GM23338 (cell line): Measurements from ENCODE around the gene HBM. TPM values are rescaled to one million over a fixed set of nuclear protein-coding genes. Genes with fewer than 3 reads are reported as not detected.

Source experiments
- ATAC-seq: fragments of 200-7000 bp; cut with Tn5 transposase; 3 replicates; pipeline ENCODE4 v1.9.1; 2020
- DNase-seq: peaks from one replicate; pipeline ENCODE4 v3.0.0-alpha.2; 2015; ENCODE audit warnings: low spot score
- H2AFZ ChIP-seq: fragments of 200-600 bp; sonication (generic); 2 replicates; pipeline ENCODE4 v1.8.0; 2016; ENCODE audit warnings: antibody characterized with exemption, mild to moderate bottlenecking, moderate library complexity
- H3F3A ChIP-seq: fragments of 200-600 bp; sonication (generic); replicated peaks from 2 replicates; pipeline ENCODE4 v1.8.0; 2017; ENCODE audit warnings: antibody characterized with exemption, mixed run types, low read depth
- H3K27ac ChIP-seq: fragments of 200-600 bp; sonication (generic); 2 replicates; pipeline ENCODE4 v1.6.1; 2016; ENCODE audit warnings: low read depth
- H3K27me3 ChIP-seq: fragments of 200-600 bp; sonication (generic); 2 replicates; pipeline ENCODE4 v1.8.0; 2016; ENCODE audit warnings: mild to moderate bottlenecking, mixed run types, moderate library complexity; ENCODE audit not compliant: insufficient read depth
- H3K36me3 ChIP-seq: fragments of 200-600 bp; sonication (generic); 2 replicates; pipeline ENCODE4 v1.8.0; 2016; ENCODE audit warnings: mild to moderate bottlenecking; ENCODE audit not compliant: insufficient read depth
- H3K4me1 ChIP-seq: fragments of 200-600 bp; sonication (generic); 2 replicates; pipeline ENCODE4 v1.8.0; 2016; ENCODE audit warnings: mild to moderate bottlenecking, moderate library complexity; ENCODE audit not compliant: insufficient read depth
- H3K4me2 ChIP-seq: fragments of 200-600 bp; sonication (generic); 2 replicates; pipeline ENCODE4 v1.7.1; 2017; ENCODE audit warnings: mixed run types
- H3K4me3 ChIP-seq: fragments of 200-600 bp; sonication (generic); 2 replicates; pipeline ENCODE4 v1.6.1; 2016; ENCODE audit warnings: mixed run types
- H3K79me2 ChIP-seq: fragments of 200-600 bp; sonication (generic); replicated peaks from 2 replicates; pipeline ENCODE4 v1.8.0; 2017; ENCODE audit warnings: mild to moderate bottlenecking; ENCODE audit not compliant: insufficient read depth
- H3K9me2 ChIP-seq: fragments of 200-600 bp; sonication (generic); 2 replicates; pipeline ENCODE4 v1.8.0; 2017; ENCODE audit not compliant: insufficient read depth
- H4K20me1 ChIP-seq: fragments of 200-600 bp; sonication (generic); replicated peaks from 2 replicates; pipeline ENCODE4 v1.8.0; 2017; ENCODE audit warnings: mild to moderate bottlenecking; ENCODE audit not compliant: insufficient read depth
- H3K27ac Mint-ChIP-seq: 2 replicates; pipeline ENCODE4 v1.8.0; 2020; ENCODE audit warnings: inconsistent platforms, mild to moderate bottlenecking, moderate library complexity, mixed read lengths
- H3K27me3 Mint-ChIP-seq: 3 replicates; pipeline ENCODE4 v1.8.0; 2022; ENCODE audit warnings: low read depth, mild to moderate bottlenecking, moderate library complexity, mixed read lengths, inconsistent platforms; ENCODE audit not compliant: insufficient read depth, poor library complexity
- H3K36me3 Mint-ChIP-seq: 3 replicates; pipeline ENCODE4 v1.8.0; 2021; ENCODE audit warnings: low read depth, mild to moderate bottlenecking, inconsistent platforms, moderate library complexity, mixed read lengths
- H3K4me1 Mint-ChIP-seq: 3 replicates; pipeline ENCODE4 v1.8.0; 2020; ENCODE audit warnings: mild to moderate bottlenecking, inconsistent platforms, mixed read lengths
- H3K4me3 Mint-ChIP-seq: 3 replicates; pipeline ENCODE4 v1.8.0; 2021; ENCODE audit warnings: moderate library complexity, mild to moderate bottlenecking, inconsistent platforms, mixed read lengths
- H3K9me3 Mint-ChIP-seq: 3 replicates; pipeline ENCODE4 v1.8.0; 2020; ENCODE audit warnings: moderate library complexity, mild to moderate bottlenecking, inconsistent platforms, mixed read lengths
- CREB1 ChIP-seq: fragments of 250-450 bp; sonication (Bioruptor Pico); IDR thresholded peaks from 2 replicates; pipeline ENCODE4 v1.5.0; 2020; ENCODE audit warnings: low read depth, mild to moderate bottlenecking, moderate library complexity
- EZH2 ChIP-seq: fragments of 200-600 bp; sonication (generic); IDR thresholded peaks from one replicate; pipeline ENCODE4 v1.8.0; 2017; ENCODE audit warnings: antibody characterized with exemption, mild to moderate bottlenecking, low read depth; ENCODE audit not compliant: unreplicated experiment
- EZH2phosphoT487 ChIP-seq: fragments of 200-600 bp; sonication (generic); IDR thresholded peaks from one replicate; pipeline ENCODE4 v1.8.1; 2018; ENCODE audit warnings: antibody characterized with exemption; ENCODE audit not compliant: unreplicated experiment
- JUNB ChIP-seq: IDR thresholded peaks from one replicate; pipeline ENCODE4 v1.6.1; 2016; ENCODE audit warnings: antibody characterized with exemption; ENCODE audit not compliant: unreplicated experiment
- NANOG ChIP-seq: IDR thresholded peaks from 2 replicates; pipeline ENCODE4 v1.6.1; 2016; ENCODE audit warnings: antibody characterized with exemption, borderline replicate concordance
- POLR2AphosphoS5 ChIP-seq: IDR thresholded peaks from 2 replicates; pipeline ENCODE4 v1.6.1; 2016; ENCODE audit warnings: antibody characterized with exemption, low read depth
- STAT1 ChIP-seq: IDR thresholded peaks from one replicate; pipeline ENCODE4 v1.6.1; 2016; ENCODE audit warnings: antibody characterized with exemption; ENCODE audit not compliant: unreplicated experiment
- ZNF114 ChIP-seq: fragments of 250-450 bp; sonication (Bioruptor Pico); IDR thresholded peaks from 2 replicates; pipeline ENCODE4 v1.5.0; 2020; ENCODE audit warnings: mild to moderate bottlenecking, moderate library complexity
- ZNF331 ChIP-seq: fragments of 250-450 bp; sonication (Bioruptor Pico); IDR thresholded peaks from 2 replicates; pipeline ENCODE4 v1.5.0; 2020; ENCODE audit warnings: low read depth, mild to moderate bottlenecking, moderate library complexity
- ZNF462 ChIP-seq: fragments of 250-450 bp; sonication (Bioruptor Pico); IDR thresholded peaks from 2 replicates; pipeline ENCODE4 v1.5.0; 2020; ENCODE audit warnings: mild to moderate bottlenecking, moderate library complexity
- polyA plus RNA-seq: library from polyadenylated mRNA; unstranded; fragments of >200 nt; fragmentation: Nextera tagmentation; extraction: Ambion mirVana; gene quantifications from 2 replicates; pipeline ENCODE4 v1.2.1, GENCODE V29; 2016
- total RNA-seq: library from RNA; depleted of rRNA; stranded (reverse); fragments of >200 nt; shearing (Covaris generic); gene quantifications from 2 replicates; pipeline ENCODE4 v1.2.3, GENCODE V29; 2014
- TF ChIP-seq, protein P1 (sequence below): IDR thresholded peaks from 2 replicates; pipeline ENCODE4 v1.6.1; 2016; ENCODE audit warnings: antibody characterized with exemption
- TF ChIP-seq, protein P2 (sequence below), 2 experiments: fragments of 200-600 bp in 1 of 2; sonication (generic) in 1 of 2; conservative IDR thresholded peaks; 2 replicates each; pipeline versions ENCODE4 v1.5.1 to v1.6.1; 2016 to 2017; ENCODE audit warnings: antibody characterized with exemption in 2 of 2, low read depth in 2 of 2, mild to moderate bottlenecking in 2 of 2, moderate library complexity in 1 of 2
- TF ChIP-seq, protein P3 (sequence below): IDR thresholded peaks from one replicate; pipeline ENCODE4 v1.6.1; 2018; ENCODE audit warnings: antibody characterized with exemption; ENCODE audit not compliant: unreplicated experiment

The HBM gene
- total and polyA plus RNA-seq, 2 experiments from 2014 or later: not detected

DNA sequence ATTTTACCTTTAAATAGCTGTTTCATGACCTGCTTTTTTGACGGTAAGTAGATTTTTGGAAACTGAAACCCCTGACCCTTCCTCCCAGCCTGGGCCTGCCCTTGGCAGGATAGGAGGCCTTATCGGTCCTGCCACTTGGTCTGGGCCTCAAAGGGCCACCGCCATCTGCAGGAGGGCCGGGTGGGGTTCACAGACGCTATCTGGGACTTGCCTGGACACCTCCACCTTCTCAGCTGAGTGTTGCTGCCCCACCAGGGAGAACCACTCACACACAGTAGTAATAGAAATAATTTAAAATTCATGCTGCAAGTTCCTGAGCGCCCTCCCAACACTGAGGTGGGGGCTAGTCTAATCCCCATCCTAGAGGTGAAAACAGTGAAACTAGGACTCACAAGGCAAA lies 22.7 kb upstream of the HBM start:
- no peak for DNase-seq
- no peak overlapping the region for H3K27ac ChIP-seq
- Mint-ChIP-seq H3K9me3 (peaks cover 4% of the 10 kb centered on the region; the same call in 2 of the 3 replicates), H3K27ac (no peak overlapping the region), H3K36me3 (no peaks in the 10 kb centered on the region; the same call in 2 of the 3 replicates), H3K27me3 (peaks cover 17% of the 10 kb centered on the region), H3K4me3 (no peak overlapping the region), H3K4me1 (no peaks in the 10 kb centered on the region)
- no peak for ATAC-seq
- no peak overlapping the region for H3K4me2 ChIP-seq
- no peak overlapping the region for H3K4me3 ChIP-seq
- no peak overlapping the region for H2AFZ ChIP-seq
- H3K9me2 ChIP-seq: no peaks in the 10 kb centered on the region
- no peaks in the 10 kb centered on the region for H3K79me2 ChIP-seq
- no peaks in the 10 kb centered on the region for H3K27me3 ChIP-seq
- no peaks in the 10 kb centered on the region for H4K20me1 ChIP-seq
- no peak for TF ChIP-seq ZNF114 (CRISPR knock-in tag)
- TF ChIP-seq, protein P1, sequence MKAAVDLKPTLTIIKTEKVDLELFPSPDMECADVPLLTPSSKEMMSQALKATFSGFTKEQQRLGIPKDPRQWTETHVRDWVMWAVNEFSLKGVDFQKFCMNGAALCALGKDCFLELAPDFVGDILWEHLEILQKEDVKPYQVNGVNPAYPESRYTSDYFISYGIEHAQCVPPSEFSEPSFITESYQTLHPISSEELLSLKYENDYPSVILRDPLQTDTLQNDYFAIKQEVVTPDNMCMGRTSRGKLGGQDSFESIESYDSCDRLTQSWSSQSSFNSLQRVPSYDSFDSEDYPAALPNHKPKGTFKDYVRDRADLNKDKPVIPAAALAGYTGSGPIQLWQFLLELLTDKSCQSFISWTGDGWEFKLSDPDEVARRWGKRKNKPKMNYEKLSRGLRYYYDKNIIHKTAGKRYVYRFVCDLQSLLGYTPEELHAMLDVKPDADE: no peak
- TF ChIP-seq ZNF462 (CRISPR knock-in tag): no peak
- no peak for TF ChIP-seq ZNF331 (CRISPR knock-in tag)
- TF ChIP-seq NANOG: no peak
- no peak for TF ChIP-seq STAT1
- TF ChIP-seq JUNB: no peak
- no peak for TF ChIP-seq POLR2AphosphoS5
- no peak for TF ChIP-seq EZH2phosphoT487
- TF ChIP-seq CREB1 (CRISPR knock-in tag): no peak
- no peak for TF ChIP-seq EZH2
- TF ChIP-seq, protein P2, sequence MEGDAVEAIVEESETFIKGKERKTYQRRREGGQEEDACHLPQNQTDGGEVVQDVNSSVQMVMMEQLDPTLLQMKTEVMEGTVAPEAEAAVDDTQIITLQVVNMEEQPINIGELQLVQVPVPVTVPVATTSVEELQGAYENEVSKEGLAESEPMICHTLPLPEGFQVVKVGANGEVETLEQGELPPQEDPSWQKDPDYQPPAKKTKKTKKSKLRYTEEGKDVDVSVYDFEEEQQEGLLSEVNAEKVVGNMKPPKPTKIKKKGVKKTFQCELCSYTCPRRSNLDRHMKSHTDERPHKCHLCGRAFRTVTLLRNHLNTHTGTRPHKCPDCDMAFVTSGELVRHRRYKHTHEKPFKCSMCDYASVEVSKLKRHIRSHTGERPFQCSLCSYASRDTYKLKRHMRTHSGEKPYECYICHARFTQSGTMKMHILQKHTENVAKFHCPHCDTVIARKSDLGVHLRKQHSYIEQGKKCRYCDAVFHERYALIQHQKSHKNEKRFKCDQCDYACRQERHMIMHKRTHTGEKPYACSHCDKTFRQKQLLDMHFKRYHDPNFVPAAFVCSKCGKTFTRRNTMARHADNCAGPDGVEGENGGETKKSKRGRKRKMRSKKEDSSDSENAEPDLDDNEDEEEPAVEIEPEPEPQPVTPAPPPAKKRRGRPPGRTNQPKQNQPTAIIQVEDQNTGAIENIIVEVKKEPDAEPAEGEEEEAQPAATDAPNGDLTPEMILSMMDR (conservative IDR thresholded peaks at IDR 0.05; ENCODE audit: low read depth in 2 of 2): no peak
- TF ChIP-seq, protein P3, sequence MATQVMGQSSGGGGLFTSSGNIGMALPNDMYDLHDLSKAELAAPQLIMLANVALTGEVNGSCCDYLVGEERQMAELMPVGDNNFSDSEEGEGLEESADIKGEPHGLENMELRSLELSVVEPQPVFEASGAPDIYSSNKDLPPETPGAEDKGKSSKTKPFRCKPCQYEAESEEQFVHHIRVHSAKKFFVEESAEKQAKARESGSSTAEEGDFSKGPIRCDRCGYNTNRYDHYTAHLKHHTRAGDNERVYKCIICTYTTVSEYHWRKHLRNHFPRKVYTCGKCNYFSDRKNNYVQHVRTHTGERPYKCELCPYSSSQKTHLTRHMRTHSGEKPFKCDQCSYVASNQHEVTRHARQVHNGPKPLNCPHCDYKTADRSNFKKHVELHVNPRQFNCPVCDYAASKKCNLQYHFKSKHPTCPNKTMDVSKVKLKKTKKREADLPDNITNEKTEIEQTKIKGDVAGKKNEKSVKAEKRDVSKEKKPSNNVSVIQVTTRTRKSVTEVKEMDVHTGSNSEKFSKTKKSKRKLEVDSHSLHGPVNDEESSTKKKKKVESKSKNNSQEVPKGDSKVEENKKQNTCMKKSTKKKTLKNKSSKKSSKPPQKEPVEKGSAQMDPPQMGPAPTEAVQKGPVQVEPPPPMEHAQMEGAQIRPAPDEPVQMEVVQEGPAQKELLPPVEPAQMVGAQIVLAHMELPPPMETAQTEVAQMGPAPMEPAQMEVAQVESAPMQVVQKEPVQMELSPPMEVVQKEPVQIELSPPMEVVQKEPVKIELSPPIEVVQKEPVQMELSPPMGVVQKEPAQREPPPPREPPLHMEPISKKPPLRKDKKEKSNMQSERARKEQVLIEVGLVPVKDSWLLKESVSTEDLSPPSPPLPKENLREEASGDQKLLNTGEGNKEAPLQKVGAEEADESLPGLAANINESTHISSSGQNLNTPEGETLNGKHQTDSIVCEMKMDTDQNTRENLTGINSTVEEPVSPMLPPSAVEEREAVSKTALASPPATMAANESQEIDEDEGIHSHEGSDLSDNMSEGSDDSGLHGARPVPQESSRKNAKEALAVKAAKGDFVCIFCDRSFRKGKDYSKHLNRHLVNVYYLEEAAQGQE: no peak
- no peaks in the 10 kb centered on the region for H3F3A ChIP-seq
- no peaks in the 10 kb centered on the region for H3K4me1 ChIP-seq
- no peaks in the 10 kb centered on the region for H3K36me3 ChIP-seq
